GM12878 (cell line): ENCODE data around the gene PTPRH. TPM values are rescaled to one million over a fixed set of nuclear protein-coding genes. Genes with fewer than 3 reads are reported as not detected.

Experiments
- ATAC-seq: fragments of 200-7000 bp; cut with Tn5 transposase; 3 replicates; pipeline ENCODE4 v1.9.1; 2020; ENCODE audit warnings: mild to moderate bottlenecking, moderate library complexity
- BruUV-seq: library from RNA; stranded (reverse); fragments of 400-500 nt; replicated peaks from 2 replicates; lab custom pipeline; 2021; lab: Mats Ljungman, UMichigan
- CTCF ChIA-PET: fragments of 300-600 bp; sonication (Branson Sonifier 250); formaldehyde crosslinking; extraction: SDS; loops from one replicate; lab custom pipeline; 2021; ENCODE audit warnings: inconsistent platforms; lab: Yijun Ruan, JAX
- POLR2A ChIA-PET: fragments of 350-600 bp; formaldehyde crosslinking; extraction: SDS; loops from one replicate; lab custom pipeline; 2021; ENCODE audit warnings: inconsistent platforms; lab: Charles Lee
- RAD21 ChIA-PET: fragments of 300-600 bp; sonication (Branson Sonifier 250); formaldehyde crosslinking; loops from one replicate; lab custom pipeline; 2023; ENCODE audit warnings: antibody characterized with exemption; ENCODE audit not compliant: unreplicated experiment; lab: Charles Lee
- SMC1A ChIA-PET: fragments of 300-600 bp; sonication (Branson Sonifier 250); formaldehyde crosslinking; loops from one replicate; lab custom pipeline; 2023; ENCODE audit not compliant: unreplicated experiment, uncharacterized antibody; lab: Charles Lee
- DNase-seq: peaks from one replicate; pipeline ENCODE4 v3.0.0-alpha.2; 2011; ENCODE audit warnings: low read depth, low spot score
- FAIRE-seq: peaks from 3 replicates; lab custom pipeline; 2011; peaks lifted over from hg19 to GRCh38; lab: Jason Lieb, UNC
- H2AFZ ChIP-seq: 2 replicates; pipeline ENCODE4 v1.6.0; 2011; ENCODE audit warnings: low read depth, low read length, control low read depth; ENCODE audit not compliant: control insufficient read depth
- H3K27ac ChIP-seq: 2 replicates; pipeline ENCODE4 v1.5.1; 2011; ENCODE audit warnings: control low read depth; ENCODE audit not compliant: control insufficient read depth, insufficient read depth
- H3K27me3 ChIP-seq, 2 experiments: replicated peaks in 1 of 2; 2 replicates each; pipeline versions ENCODE4 v1.6.0 to v1.6.1; 2011; ENCODE audit warnings: low read length in 1 of 2; ENCODE audit not compliant: control insufficient read depth in 2 of 2, insufficient read depth in 2 of 2
- H3K36me3 ChIP-seq, 2 experiments: 2 replicates each; pipeline ENCODE4 v1.5.1; 2011; ENCODE audit warnings: low read length in 1 of 2; ENCODE audit not compliant: control insufficient read depth in 2 of 2, insufficient read depth in 2 of 2
- H3K4me1 ChIP-seq: 2 replicates; pipeline ENCODE4 v1.6.1; 2011; ENCODE audit warnings: mild to moderate bottlenecking, low read length, moderate library complexity, mixed read lengths; ENCODE audit not compliant: control insufficient read depth, insufficient read depth
- H3K4me2 ChIP-seq: 2 replicates; pipeline ENCODE4 v1.6.0; 2011; ENCODE audit warnings: control low read depth; ENCODE audit not compliant: control insufficient read depth, insufficient read depth
- H3K4me3 ChIP-seq: fragments of 200-600 bp; sonication (generic); 2 replicates; pipeline ENCODE4 v1.5.1; 2016
- H3K79me2 ChIP-seq: 2 replicates; pipeline ENCODE4 v1.6.0; 2011; ENCODE audit warnings: low read length; ENCODE audit not compliant: control insufficient read depth, insufficient read depth
- H3K9ac ChIP-seq: 2 replicates; pipeline ENCODE4 v1.8.0; 2011; ENCODE audit warnings: low read length, control low read depth, mixed read lengths; ENCODE audit not compliant: control insufficient read depth, insufficient read depth
- H3K9me3 ChIP-seq: replicated peaks from 3 replicates; pipeline ENCODE4 v1.5.1; 2011; ENCODE audit warnings: mild to moderate bottlenecking, low read length; ENCODE audit not compliant: control insufficient read depth, insufficient read depth
- H4K20me1 ChIP-seq: 2 replicates; pipeline ENCODE4 v1.6.0; 2011; ENCODE audit not compliant: control insufficient read depth, insufficient read depth
- ATF3 ChIP-seq: IDR thresholded peaks from 2 replicates; pipeline ENCODE4 v1.6.1; 2011; ENCODE audit warnings: low read depth, mild to moderate bottlenecking, low read length, moderate library complexity, borderline replicate concordance; ENCODE audit errors: extremely low read depth
- CEBPB ChIP-seq, 2 experiments: fragments of 150-350 bp in 1 of 2; IDR thresholded peaks; 2 replicates each; pipeline ENCODE4 v1.6.1; 2012 to 2014; ENCODE audit warnings: low read depth in 2 of 2, low read length in 2 of 2, borderline replicate concordance in 1 of 2, inconsistent platforms in 1 of 2
- CHD2 ChIP-seq: IDR thresholded peaks from 2 replicates; pipeline ENCODE4 v1.6.1; 2011; ENCODE audit warnings: low read depth, low read length, improper control_type of control experiment, borderline replicate concordance
- CREB1 ChIP-seq: IDR thresholded peaks from 2 replicates; pipeline ENCODE4 v1.6.1; 2012; ENCODE audit warnings: low read depth, mild to moderate bottlenecking, inconsistent platforms
- EP300 ChIP-seq, 2 experiments: fragments of 150-350 bp in 1 of 2; IDR thresholded peaks; 2 replicates each; pipeline ENCODE4 v1.6.1; 2011 to 2012; ENCODE audit warnings: low read depth in 2 of 2, low read length in 2 of 2, borderline replicate concordance in 1 of 2, improper control_type of control experiment in 1 of 2, inconsistent platforms in 1 of 2; ENCODE audit not compliant: control insufficient read depth in 1 of 2
- HDAC6 ChIP-seq: fragments of 200-600 bp; sonication (generic); IDR thresholded peaks from one replicate; pipeline ENCODE4 v1.8.0; 2017; ENCODE audit warnings: antibody characterized with exemption; ENCODE audit not compliant: unreplicated experiment
- MEF2A ChIP-seq: IDR thresholded peaks from 2 replicates; pipeline ENCODE4 v1.6.1; 2011; ENCODE audit warnings: low read depth, mild to moderate bottlenecking, low read length, moderate library complexity; ENCODE audit not compliant: insufficient read depth
- SMAD1 ChIP-seq: fragments of 450-650 bp; IDR thresholded peaks from 2 replicates; pipeline ENCODE4 v1.6.1; 2018; ENCODE audit warnings: mild to moderate bottlenecking, low read depth; ENCODE audit not compliant: partially characterized antibody
- SMARCA5 ChIP-seq: fragments of 450-650 bp; IDR thresholded peaks from 2 replicates; pipeline ENCODE4 v1.6.1; 2017; ENCODE audit warnings: mild to moderate bottlenecking
- STAT1 ChIP-seq: fragments of 450-650 bp; conservative IDR thresholded peaks from 2 replicates; pipeline ENCODE4 v1.6.1; 2014; ENCODE audit warnings: antibody characterized with exemption, mild to moderate bottlenecking
- ZNF592 ChIP-seq: fragments of 450-650 bp; IDR thresholded peaks from 2 replicates; pipeline ENCODE4 v1.6.1; 2017; ENCODE audit warnings: mild to moderate bottlenecking, moderate library complexity
- WGBS: methylation state at CpG from one replicate; pipeline ENCODE4 v1.1.6; 2016; ENCODE audit warnings: low lambda C conversion rate; ENCODE audit not compliant: insufficient replicate concordance, insufficient coverage; ENCODE audit errors: missing lambda C conversion rate; 5-methylcytosine and 5-hydroxymethylcytosine counted together
- in situ Hi-C: fragments of 300-500 bp; cut with MboI; formaldehyde crosslinking; loops from 9 replicates; pipeline ENCODE4 v1.14.3; 2018; ENCODE audit warnings: mixed read lengths
- intact Hi-C: fragments of 100-400 bp; cut with micrococcal nuclease; formaldehyde crosslinking; loops from one replicate; pipeline ENCODE4 v1.14.2; 2022; ENCODE audit not compliant: unreplicated experiment
- polyA plus RNA-seq, 11 experiments: library from polyadenylated mRNA; depleted of rRNA in 4 of 11; unstranded in 6 of 11; stranded (reverse) in 5 of 11; fragments of >200 nt; fragmentation: Nextera tagmentation in 4 of 11; fragmentation: Illumina TruSeq in 1 of 11; extraction: Ambion mirVana in 4 of 11; extraction: Trizol in 1 of 11; gene quantifications; 1 replicate in 1 of 11; 2 replicates in 10 of 11; pipeline versions ENCODE4 v1.2.1 to v1.2.3, GENCODE V29; 2011 to 2016; ENCODE audit warnings: inconsistent platforms in 2 of 11, missing spikeins in 2 of 11, low read depth in 1 of 11
- total RNA-seq, 4 experiments: library from RNA; depleted of rRNA in 3 of 4; stranded (reverse); fragments of >200 nt in 3 of 4; fragmentation: Illumina TruSeq in 1 of 4; extraction: Trizol in 1 of 4; gene quantifications; 2 replicates each; pipeline versions ENCODE4 v1.2.1 to v1.2.3, GENCODE V29; 2013 to 2021
- TF ChIP-seq, protein P1 (sequence below): fragments of 450-650 bp; IDR thresholded peaks from 2 replicates; pipeline ENCODE4 v1.6.1; 2018; ENCODE audit warnings: mild to moderate bottlenecking, low read depth, moderate library complexity; ENCODE audit not compliant: partially characterized antibody

Gene PTPRH
- total and polyA plus RNA-seq, 10 of the 15 experiments (the other 5 are each of a cell fraction or from before 2014, with no cell fraction given): 0.08 TPM; not detected in 9

- Histone ChIP-seq H3K4me1 (no peaks in the 10 kb centered on the region), H3K4me2 (no peak overlapping the region), H3K36me3 (no peaks in the 10 kb centered on the region), H2AFZ (no peak overlapping the region), H3K9ac (no peak overlapping the region), H3K27ac (no peak overlapping the region), H3K4me3 (no peak overlapping the region), H3K27me3 (no peaks in the 10 kb centered on the region; a peak in 1 of 4 replicates), H3K79me2 (no peaks in the 10 kb centered on the region), H4K20me1 (no peaks in the 10 kb centered on the region), H3K9me3 (no peaks in the 10 kb centered on the region; the same call in 2 of the 3 replicates)
- FAIRE-seq: no peak
- SMC1A ChIA-PET: no interaction called here
- POLR2A ChIA-PET: no interaction called here
- DNase-seq: no peak
- ATAC-seq: no peak
- intact Hi-C loops: no loop called here
- CTCF ChIA-PET: interaction anchor here (2.8 kb wide), 1 partner anchor 18 kb away, joined by 23 read pairs; no protein-coding TSS in a partner anchor
- in situ Hi-C loops: no loop called here
- WGBS: 18% methylated on average over 4 of the region's 4 CpGs
- RAD21 ChIA-PET: interaction anchor here (1.0 kb wide), 1 partner anchor 17 kb away, joined by 3 read pairs; no protein-coding TSS in a partner anchor
- BruUV-seq: no TSS peak
- TF ChIP-seq HDAC6 (no peak), MEF2A (no peak), CEBPB (IDR thresholded peaks at IDR 0.05; ENCODE audit: borderline replicate concordance in 1 of 2, low read depth in 2 of 2, low read length in 2 of 2) (no peak), ZNF592 (no peak), SMAD1 (no peak), CREB1 (no peak), SMARCA5 (no peak), EP300 (IDR thresholded peaks at IDR 0.05; ENCODE audit: borderline replicate concordance in 1 of 2, control insufficient read depth in 1 of 2, low read depth in 2 of 2, low read length in 2 of 2) (no peak), ATF3 (no peak), CHD2 (no peak), STAT1 (no peak)
- TF ChIP-seq, protein P1, sequence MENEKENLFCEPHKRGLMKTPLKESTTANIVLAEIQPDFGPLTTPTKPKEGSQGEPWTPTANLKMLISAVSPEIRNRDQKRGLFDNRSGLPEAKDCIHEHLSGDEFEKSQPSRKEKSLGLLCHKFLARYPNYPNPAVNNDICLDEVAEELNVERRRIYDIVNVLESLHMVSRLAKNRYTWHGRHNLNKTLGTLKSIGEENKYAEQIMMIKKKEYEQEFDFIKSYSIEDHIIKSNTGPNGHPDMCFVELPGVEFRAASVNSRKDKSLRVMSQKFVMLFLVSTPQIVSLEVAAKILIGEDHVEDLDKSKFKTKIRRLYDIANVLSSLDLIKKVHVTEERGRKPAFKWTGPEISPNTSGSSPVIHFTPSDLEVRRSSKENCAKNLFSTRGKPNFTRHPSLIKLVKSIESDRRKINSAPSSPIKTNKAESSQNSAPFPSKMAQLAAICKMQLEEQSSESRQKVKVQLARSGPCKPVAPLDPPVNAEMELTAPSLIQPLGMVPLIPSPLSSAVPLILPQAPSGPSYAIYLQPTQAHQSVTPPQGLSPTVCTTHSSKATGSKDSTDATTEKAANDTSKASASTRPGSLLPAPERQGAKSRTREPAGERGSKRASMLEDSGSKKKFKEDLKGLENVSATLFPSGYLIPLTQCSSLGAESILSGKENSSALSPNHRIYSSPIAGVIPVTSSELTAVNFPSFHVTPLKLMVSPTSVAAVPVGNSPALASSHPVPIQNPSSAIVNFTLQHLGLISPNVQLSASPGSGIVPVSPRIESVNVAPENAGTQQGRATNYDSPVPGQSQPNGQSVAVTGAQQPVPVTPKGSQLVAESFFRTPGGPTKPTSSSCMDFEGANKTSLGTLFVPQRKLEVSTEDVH: no peak
Observed at GRCh38 chr19:55158423-55158822, 50.9 kb downstream of the PTPRH start.
